Erythroblast (primary cell): ENCODE measurements around the gene AMER2.
"Not testable (repeated sequence)": the region's sequence is repeated elsewhere in the genome, so short reads cannot be mapped to it uniquely, and the experiment has no call there.

Experiments used
- DNase-seq, 2 experiments: peaks; one replicate each; lab custom pipeline; 2025; lab: John Stamatoyannopoulos, UW
- GATA1 ChIP-seq: IDR thresholded peaks from 2 replicates; pipeline ENCODE4 v1.6.1; 2011; ENCODE audit warnings: low read depth, mild to moderate bottlenecking, control low read depth, low read length, moderate library complexity
- POLR2A ChIP-seq: IDR thresholded peaks from 2 replicates; pipeline ENCODE4 v1.6.1; 2011; ENCODE audit warnings: mild to moderate bottlenecking, low read length

The AMER2 gene

DNA sequence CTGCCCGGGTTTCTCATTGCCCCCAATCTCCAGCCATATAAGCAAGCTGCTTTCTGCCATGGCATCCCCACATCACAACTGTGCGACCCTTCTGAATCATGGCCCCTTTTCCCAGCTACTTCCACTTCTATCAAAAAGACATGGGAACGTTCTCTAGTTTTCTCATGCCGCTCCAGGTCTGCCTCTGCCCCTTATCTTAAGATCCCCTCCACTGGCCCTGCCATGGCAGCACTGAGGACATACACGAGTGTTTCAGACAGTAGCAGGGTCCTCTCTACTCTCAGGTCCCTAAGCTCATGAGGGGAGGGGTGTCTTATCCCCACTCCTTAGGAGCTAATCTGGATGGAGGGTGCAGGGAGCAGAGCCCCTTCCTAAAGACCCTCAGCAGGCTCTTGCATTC, 5.5 kb upstream of the AMER2 start:
- no peak for TF ChIP-seq POLR2A
- TF ChIP-seq GATA1, result no peak
- no peak for DNase-seq

DNA sequence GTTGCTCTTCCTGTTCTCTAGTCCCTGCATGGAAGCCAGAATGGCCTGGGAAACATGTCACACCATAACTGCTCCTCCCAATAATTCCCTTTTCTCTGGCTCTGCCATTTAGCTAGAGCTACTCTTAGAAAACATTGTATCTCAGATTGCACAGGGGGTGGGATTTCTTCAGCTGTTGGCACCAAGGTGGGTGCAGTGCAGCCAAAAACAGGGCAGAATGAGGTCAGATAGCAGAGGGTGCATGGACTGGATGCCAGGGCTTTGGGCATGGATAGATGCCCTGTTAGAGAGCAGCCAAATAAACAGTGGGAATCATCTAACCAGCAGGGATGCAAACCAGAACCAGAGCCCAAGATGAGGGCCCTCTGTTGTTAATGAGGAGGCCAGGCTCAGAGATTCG, 4.9 kb upstream of the AMER2 start:
- TF ChIP-seq GATA1 (no peak), POLR2A (no peak)
- DNase-seq, result no peak

GRCh38 chr13:25175431-25175830, 3.3 kb upstream of the AMER2 start:
- DNase-seq, result no peak
- no peak for TF ChIP-seq GATA1
- no peak for TF ChIP-seq POLR2A

DNA sequence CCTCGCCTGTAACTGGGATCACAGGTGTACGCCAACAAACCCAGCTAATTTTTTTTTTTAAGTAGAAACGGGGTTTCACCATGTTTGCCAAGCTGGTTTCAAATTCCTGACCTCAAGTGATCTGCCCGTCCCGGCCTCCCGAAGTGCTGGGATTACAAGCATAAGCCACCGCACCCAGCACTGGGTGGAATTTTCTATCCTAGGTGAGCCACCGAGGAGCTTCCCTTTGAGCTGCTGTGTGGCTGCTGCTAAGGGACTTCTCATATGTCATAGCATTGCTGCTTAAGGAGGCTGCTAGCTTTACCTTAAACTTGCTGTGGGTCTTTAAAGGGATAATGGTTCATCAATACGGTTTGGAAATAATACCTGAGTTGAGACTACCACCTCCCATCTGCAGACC, 2.9 kb upstream of the AMER2 start:
- TF ChIP-seq POLR2A, result no peak
- no peak for TF ChIP-seq GATA1
- DNase-seq, result no peak

DNA sequence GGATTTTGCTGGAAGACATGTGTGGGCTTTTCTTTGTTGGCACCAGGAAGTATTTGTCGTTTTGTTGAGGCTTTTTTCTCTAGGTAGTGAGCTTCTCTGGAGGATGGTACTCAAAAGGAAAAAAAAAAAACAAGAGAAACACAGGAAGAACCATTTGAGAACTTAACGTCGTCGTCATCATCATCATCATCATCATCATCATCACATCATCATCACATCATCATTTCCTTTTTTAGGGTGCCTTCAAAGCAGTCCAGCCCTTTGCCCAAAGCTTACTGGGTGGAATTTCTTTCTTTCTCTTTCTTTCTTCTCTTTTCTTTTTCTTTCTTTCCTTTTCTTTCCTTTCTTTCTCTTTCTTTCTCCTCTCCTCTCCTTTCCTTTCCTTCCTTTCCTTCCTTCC, 2.2 kb upstream of the AMER2 start:
- DNase-seq, result no peak
- TF ChIP-seq POLR2A (no peak), GATA1 (no peak)

DNA sequence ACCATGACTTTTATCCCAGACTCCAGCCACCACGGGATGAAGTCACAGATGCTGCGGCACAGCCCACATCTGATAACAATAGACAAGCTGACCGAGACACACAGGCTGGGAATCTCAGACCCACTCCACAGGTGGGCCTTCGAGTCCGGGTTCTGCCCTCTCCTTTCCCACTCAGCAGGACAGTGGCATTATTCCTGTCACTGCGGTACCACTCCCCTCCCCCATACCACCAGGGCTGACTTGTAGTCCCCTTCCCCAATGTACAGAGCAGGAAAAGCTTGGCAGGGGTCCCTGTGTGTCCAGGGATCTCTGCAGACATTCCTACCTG, 179 bp upstream of the AMER2 start:
- no peak for DNase-seq
- no peak for TF ChIP-seq GATA1
- TF ChIP-seq POLR2A, result no peak

- DNase-seq, result no peak
- no peak for TF ChIP-seq POLR2A
- TF ChIP-seq GATA1, result no peak
Observed at GRCh38 chr13:25171170-25171516, 945 bp downstream of the AMER2 start.

GRCh38 chr13:25170554-25171111, 1.5 kb downstream of the AMER2 start:
- TF ChIP-seq GATA1, result no peak
- no peak for TF ChIP-seq POLR2A
- no peak for DNase-seq

GRCh38 chr13:25169951-25170553, 2.0 kb downstream of the AMER2 start:
- DNase-seq, result no peak
- TF ChIP-seq POLR2A, result no peak
- no peak for TF ChIP-seq GATA1

DNA sequence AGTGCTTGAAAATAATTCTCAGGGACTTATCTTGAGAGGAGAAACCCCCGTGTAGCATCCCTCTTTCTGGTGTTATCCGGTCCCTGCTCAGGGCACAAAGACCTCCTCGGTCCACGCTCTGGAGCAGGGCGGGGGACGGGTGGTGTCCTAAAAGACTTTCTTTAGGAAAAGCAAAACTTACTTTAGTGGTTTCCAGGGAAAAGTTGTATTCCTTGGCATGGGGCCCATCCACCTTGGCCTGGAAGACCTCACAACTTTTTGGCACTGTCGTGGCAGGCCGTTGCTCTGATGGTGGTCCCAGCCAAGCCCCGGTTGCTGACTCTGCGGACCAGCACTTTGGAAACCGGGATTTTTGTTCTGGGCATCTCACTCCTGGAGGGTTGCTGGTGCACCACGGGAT, 2.7 kb downstream of the AMER2 start:
- no peak for TF ChIP-seq POLR2A
- no peak for TF ChIP-seq GATA1

GRCh38 chr13:25168790-25169189, 3.3 kb downstream of the AMER2 start:
- no peak for DNase-seq
- TF ChIP-seq GATA1 (no peak), POLR2A (no peak)

More for the DNA sequence above, 2.7 kb downstream of the AMER2 start:
- no peak for DNase-seq

DNA sequence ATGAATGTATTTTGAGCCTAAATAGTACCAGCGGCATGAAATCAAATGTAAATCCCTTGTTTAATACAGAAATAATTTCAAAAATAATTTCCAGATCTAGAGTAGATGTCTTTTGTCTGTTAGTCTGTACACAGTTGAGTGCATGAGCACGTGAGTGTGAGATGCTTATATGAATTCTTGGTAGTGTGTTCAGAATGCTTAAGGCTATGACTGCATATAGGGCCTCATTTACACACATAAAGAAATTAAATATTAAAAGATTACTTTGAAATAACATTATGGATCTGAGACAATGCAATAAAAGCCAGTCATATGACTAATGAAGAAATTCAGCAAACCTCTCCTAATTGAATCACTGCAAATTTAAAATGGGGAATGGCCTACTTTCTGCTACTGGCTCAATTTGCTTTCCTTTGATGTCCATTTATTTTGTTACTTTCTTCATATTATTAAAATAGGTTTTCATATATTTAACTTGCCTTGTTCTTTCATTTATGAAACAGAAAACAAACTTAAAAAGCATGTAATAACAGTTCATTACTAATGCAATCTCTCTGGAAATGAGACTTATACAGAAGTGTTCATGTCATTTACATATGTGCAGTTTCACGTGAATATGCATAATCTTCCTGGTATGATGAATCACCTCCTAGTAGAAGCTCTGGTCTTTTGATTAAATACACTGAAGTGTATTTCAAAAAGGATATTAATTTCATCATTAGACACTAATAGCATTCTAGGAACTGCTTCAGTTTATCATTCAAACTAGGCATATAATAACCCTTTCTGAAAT, 4.5 kb downstream of the AMER2 start:
- no peak for DNase-seq
- no peak for TF ChIP-seq POLR2A
- TF ChIP-seq GATA1, result no peak

DNA sequence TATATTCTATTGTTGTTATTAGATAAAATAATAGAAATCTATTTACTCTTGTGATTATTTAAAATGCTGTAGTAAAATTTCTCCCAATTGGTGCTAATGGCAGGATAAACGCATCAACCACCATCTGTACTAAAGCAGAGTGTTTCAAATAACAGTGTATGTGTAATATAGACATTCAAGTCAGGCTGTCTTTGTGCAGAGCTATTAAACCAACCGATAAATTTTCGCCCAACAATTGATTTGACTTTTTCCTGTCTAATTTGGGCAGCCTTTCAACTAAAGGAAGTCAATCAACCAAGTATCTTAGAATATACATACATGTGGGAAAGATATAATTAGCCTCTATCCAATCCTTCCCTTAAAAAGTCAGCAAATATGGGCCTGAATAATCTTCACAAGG, 5.8 kb downstream of the AMER2 start:
- TF ChIP-seq GATA1, result no peak
- no peak for TF ChIP-seq POLR2A
- DNase-seq, result no peak

DNA sequence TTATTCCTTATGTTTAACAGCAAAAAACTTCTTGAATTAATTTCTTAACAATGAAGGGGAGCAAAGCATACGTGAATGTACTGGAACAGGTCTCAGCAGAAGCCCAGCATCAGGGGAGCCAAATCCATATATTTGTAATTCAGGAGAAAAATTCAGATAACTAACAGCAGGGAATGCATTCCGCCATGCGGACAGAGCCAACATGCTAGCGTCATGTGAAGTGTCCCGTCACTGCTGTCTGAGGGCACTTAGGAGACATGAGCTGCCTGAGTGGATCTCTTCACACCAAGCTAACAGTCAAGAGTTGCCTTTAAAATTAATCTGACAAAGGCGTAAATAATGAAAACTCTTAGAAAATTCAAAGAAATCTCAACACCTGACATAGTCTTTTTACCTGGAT, 6.4 kb downstream of the AMER2 start:
- no peak for DNase-seq
- TF ChIP-seq POLR2A (no peak), GATA1 (no peak)

- DNase-seq, result not testable (repeated sequence)
Observed at GRCh38 chr13:25165163-25165562, 6.9 kb downstream of the AMER2 start.

DNA sequence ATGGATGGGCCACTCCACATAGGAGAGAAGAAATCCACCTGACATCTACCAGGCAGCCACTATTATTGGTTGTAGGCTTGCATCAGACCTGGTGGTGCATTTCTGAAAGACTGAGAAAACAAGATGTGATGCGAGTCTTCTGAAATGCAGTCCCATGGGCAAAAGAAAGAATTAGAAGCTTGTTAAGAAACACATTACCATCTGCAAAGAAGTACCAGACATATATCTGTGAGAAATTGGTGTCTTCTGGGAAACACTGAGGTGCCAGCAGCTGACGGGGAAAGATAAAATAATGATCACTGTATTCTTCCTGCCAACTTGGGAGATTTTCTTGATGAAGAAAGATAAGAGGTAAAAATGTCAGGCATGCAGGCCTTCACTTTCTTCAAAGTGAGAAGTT, 14.4 kb downstream of the AMER2 start:
- TF ChIP-seq POLR2A (no peak), GATA1 (no peak)
- DNase-seq, result no peak
